Urinary bladder (tissue), 4 donors: ENCODE measurements around the gene SEM1. TPM values are rescaled to one million over a fixed set of nuclear protein-coding genes. Genes with fewer than 3 reads are reported as not detected.
"Not testable (repeated sequence)": the region's sequence is repeated elsewhere in the genome, so short reads cannot be mapped to it uniquely, and the experiment has no call there.

Experiments used
- DNase-seq: peaks from one replicate; pipeline ENCODE4 v3.0.0-alpha.2; 2015; ENCODE audit errors: extremely low spot score
- H3K27ac ChIP-seq: one replicate; pipeline ENCODE4 v1.5.1; 2013; ENCODE audit warnings: low read depth, mild to moderate bottlenecking, moderate library complexity
- H3K36me3 ChIP-seq: one replicate; pipeline ENCODE4 v1.6.1; 2013; ENCODE audit warnings: mild to moderate bottlenecking, moderate library complexity; ENCODE audit not compliant: insufficient read depth
- H3K4me1 ChIP-seq: one replicate; pipeline ENCODE4 v1.6.1; 2013; ENCODE audit warnings: mild to moderate bottlenecking, moderate library complexity; ENCODE audit not compliant: insufficient read depth
- H3K4me3 ChIP-seq: one replicate; pipeline ENCODE4 v1.5.1; 2013; ENCODE audit warnings: low read depth, low read length
- WGBS: extraction: QIAGEN DNeasy Blood & Tissue Kit; methylation state at CpG from one replicate; pipeline ENCODE4 v1.1.7; 2013; 5-methylcytosine and 5-hydroxymethylcytosine counted together
- polyA plus RNA-seq: library from polyadenylated mRNA; stranded (reverse); fragments of 200-250 nt; gene quantifications from one replicate; pipeline ENCODE4 v1.2.3, GENCODE V29; 2013
- total RNA-seq: library from RNA; depleted of rRNA; stranded (reverse); fragments of >200 nt; gene quantifications from one replicate; pipeline ENCODE4 v1.2.3, GENCODE V29; 2014
- donor health status: healthy with polysubstance abuse.
- donor health status: healthy.

SEM1 gene
- total and polyA plus RNA-seq, 2 donors, result 52.2 to 69.6 TPM

GRCh38 chr7:96665689-96666088 is 44.0 kb downstream of the SEM1 start:
- no peak for DNase-seq
- no peak overlapping the region for H3K4me3 ChIP-seq
- WGBS, result 97% methylated on average over 1 of the region's 1 CpG
- no peaks in the 10 kb centered on the region for H3K4me1 ChIP-seq
- H3K27ac ChIP-seq, result no peak overlapping the region
- no peaks in the 10 kb centered on the region for H3K36me3 ChIP-seq

GRCh38 chr7:96664793-96665192 is 44.9 kb downstream of the SEM1 start:
- DNase-seq, result no peak
- Histone ChIP-seq H3K27ac (no peak overlapping the region), H3K4me1 (no peaks in the 10 kb centered on the region), H3K36me3 (no peaks in the 10 kb centered on the region), H3K4me3 (no peak overlapping the region)
- 91% methylated on average over 2 of the region's 2 CpGs for WGBS

- Histone ChIP-seq H3K27ac (no peak overlapping the region), H3K36me3 (no peaks in the 10 kb centered on the region), H3K4me1 (no peaks in the 10 kb centered on the region), H3K4me3 (no peak overlapping the region)
- no peak for DNase-seq
- WGBS, result 87% methylated on average over 3 of the region's 3 CpGs
Observed at GRCh38 chr7:96663871-96664445, 45.7 kb downstream of the SEM1 start.

- WGBS, result 96% methylated on average over 2 of the region's 2 CpGs
Observed at GRCh38 chr7:96663457-96663856, 46.2 kb downstream of the SEM1 start.

GRCh38 chr7:96662151-96662550 is 47.5 kb downstream of the SEM1 start:
- not testable (repeated sequence) for H3K4me1 ChIP-seq, DNase-seq, H3K27ac ChIP-seq, H3K4me3 ChIP-seq, H3K36me3 ChIP-seq
- WGBS, result 83% methylated on average over 3 of the region's 3 CpGs

More at GRCh38 chr7:96663457-96663856, 46.2 kb downstream of the SEM1 start:
- no peak overlapping the region for H3K27ac ChIP-seq
- no peak for DNase-seq
- H3K4me1 ChIP-seq, result no peaks in the 10 kb centered on the region
- H3K4me3 ChIP-seq, result no peak overlapping the region
- H3K36me3 ChIP-seq, result no peaks in the 10 kb centered on the region

- no peak overlapping the region for H3K27ac ChIP-seq
- H3K4me1 ChIP-seq, result no peaks in the 10 kb centered on the region
- no peak overlapping the region for H3K4me3 ChIP-seq
- DNase-seq, result no peak
- no peaks in the 10 kb centered on the region for H3K36me3 ChIP-seq
- WGBS, result 90% methylated on average over 2 of the region's 2 CpGs
Observed at GRCh38 chr7:96658022-96658412, 51.6 kb downstream of the SEM1 start.

- H3K27ac ChIP-seq, result no peak overlapping the region
- H3K4me3 ChIP-seq, result no peak overlapping the region
- no peak for DNase-seq
- no peaks in the 10 kb centered on the region for H3K4me1 ChIP-seq
- WGBS, result 84% methylated on average over 7 of the region's 7 CpGs
- H3K36me3 ChIP-seq, result no peaks in the 10 kb centered on the region
Observed at GRCh38 chr7:96657347-96658021, 52.2 kb downstream of the SEM1 start.

- 80% methylated on average over 2 of the region's 2 CpGs for WGBS
- DNase-seq, result no peak
- no peaks in the 10 kb centered on the region for H3K4me1 ChIP-seq
- H3K36me3 ChIP-seq, result no peaks in the 10 kb centered on the region
- no peak overlapping the region for H3K27ac ChIP-seq
- no peak overlapping the region for H3K4me3 ChIP-seq
Observed at GRCh38 chr7:96655956-96656355, 53.7 kb downstream of the SEM1 start.

- WGBS, result 91% methylated on average over 4 of the region's 4 CpGs
- Histone ChIP-seq H3K4me1 (no peaks in the 10 kb centered on the region), H3K27ac (no peak overlapping the region), H3K36me3 (no peaks in the 10 kb centered on the region), H3K4me3 (no peak overlapping the region)
- DNase-seq, result no peak
Observed at GRCh38 chr7:96654630-96655188, 54.9 kb downstream of the SEM1 start.

GRCh38 chr7:96649981-96650380 is 59.7 kb downstream of the SEM1 start:
- no peak overlapping the region for H3K4me3 ChIP-seq
- no peaks in the 10 kb centered on the region for H3K4me1 ChIP-seq

GRCh38 chr7:96648784-96649183 is 60.9 kb downstream of the SEM1 start:
- 87% methylated on average over 8 of the region's 8 CpGs for WGBS
- H3K36me3 ChIP-seq, result no peaks in the 10 kb centered on the region
- no peak overlapping the region for H3K27ac ChIP-seq
- no peak overlapping the region for H3K4me3 ChIP-seq
- H3K4me1 ChIP-seq, result no peaks in the 10 kb centered on the region
- no peak for DNase-seq

More at GRCh38 chr7:96649981-96650380, 59.7 kb downstream of the SEM1 start:
- no peak for DNase-seq
- H3K36me3 ChIP-seq, result no peaks in the 10 kb centered on the region
- 87% methylated on average over 1 of the region's 1 CpG for WGBS
- no peak overlapping the region for H3K27ac ChIP-seq

GRCh38 chr7:96647733-96648132 is 61.9 kb downstream of the SEM1 start:
- WGBS, result 73% methylated on average over 3 of the region's 3 CpGs

GRCh38 chr7:96645084-96645483 is 64.6 kb downstream of the SEM1 start:
- 96% methylated on average over 3 of the region's 3 CpGs for WGBS
- DNase-seq, result no peak
- no peaks in the 10 kb centered on the region for H3K4me1 ChIP-seq
- H3K27ac ChIP-seq, result no peak overlapping the region
- H3K4me3 ChIP-seq, result no peak overlapping the region
- H3K36me3 ChIP-seq, result no peaks in the 10 kb centered on the region

More at GRCh38 chr7:96647733-96648132, 61.9 kb downstream of the SEM1 start:
- Histone ChIP-seq H3K27ac (no peak overlapping the region), H3K36me3 (no peaks in the 10 kb centered on the region), H3K4me3 (no peak overlapping the region), H3K4me1 (no peaks in the 10 kb centered on the region)
- DNase-seq, result no peak

GRCh38 chr7:96643436-96643835 is 66.2 kb downstream of the SEM1 start:
- H3K4me1 ChIP-seq, H3K27ac ChIP-seq, H3K4me3 ChIP-seq, DNase-seq, H3K36me3 ChIP-seq: not testable (repeated sequence)
- 97% methylated on average over 4 of the region's 4 CpGs for whole genome bisulfite sequencing
